Gastroesophageal sphincter (tissue), 3 donors: ENCODE data around the gene AEN.

Experiments used
- POLR2A ChIP-seq, 2 donors: fragments of 450-650 bp; IDR thresholded peaks; one replicate each; pipeline ENCODE4 v1.6.1; 2017; ENCODE audit warnings: antibody characterized with exemption in 2 of 2, mild to moderate bottlenecking in 2 of 2, moderate library complexity in 1 of 2
- POLR2AphosphoS5 ChIP-seq: sonication (generic); formaldehyde crosslinking; IDR thresholded peaks from one replicate; pipeline ENCODE4 v1.6.1; 2017; ENCODE audit warnings: antibody characterized with exemption
- TF ChIP-seq, protein P1 (sequence below), 4 experiments: fragments of 200-600 bp in 2 of 4; fragments of 450-650 bp in 2 of 4; sonication (generic) in 1 of 4; IDR thresholded peaks; one replicate each; pipeline ENCODE4 v1.5.1; 2017 to 2019; ENCODE audit warnings: antibody characterized with exemption in 4 of 4, mild to moderate bottlenecking in 2 of 4, moderate library complexity in 2 of 4

GRCh38 chr15:88630798-88631463, 9.8 kb downstream of the AEN start:
- TF ChIP-seq POLR2A (IDR thresholded peaks at IDR 0.05), result no peak
- TF ChIP-seq, protein P1, sequence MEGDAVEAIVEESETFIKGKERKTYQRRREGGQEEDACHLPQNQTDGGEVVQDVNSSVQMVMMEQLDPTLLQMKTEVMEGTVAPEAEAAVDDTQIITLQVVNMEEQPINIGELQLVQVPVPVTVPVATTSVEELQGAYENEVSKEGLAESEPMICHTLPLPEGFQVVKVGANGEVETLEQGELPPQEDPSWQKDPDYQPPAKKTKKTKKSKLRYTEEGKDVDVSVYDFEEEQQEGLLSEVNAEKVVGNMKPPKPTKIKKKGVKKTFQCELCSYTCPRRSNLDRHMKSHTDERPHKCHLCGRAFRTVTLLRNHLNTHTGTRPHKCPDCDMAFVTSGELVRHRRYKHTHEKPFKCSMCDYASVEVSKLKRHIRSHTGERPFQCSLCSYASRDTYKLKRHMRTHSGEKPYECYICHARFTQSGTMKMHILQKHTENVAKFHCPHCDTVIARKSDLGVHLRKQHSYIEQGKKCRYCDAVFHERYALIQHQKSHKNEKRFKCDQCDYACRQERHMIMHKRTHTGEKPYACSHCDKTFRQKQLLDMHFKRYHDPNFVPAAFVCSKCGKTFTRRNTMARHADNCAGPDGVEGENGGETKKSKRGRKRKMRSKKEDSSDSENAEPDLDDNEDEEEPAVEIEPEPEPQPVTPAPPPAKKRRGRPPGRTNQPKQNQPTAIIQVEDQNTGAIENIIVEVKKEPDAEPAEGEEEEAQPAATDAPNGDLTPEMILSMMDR (IDR thresholded peaks at IDR 0.05), result no peak
- no peak for TF ChIP-seq POLR2AphosphoS5
